Smooth muscle cell (in vitro differentiated cells): ENCODE measurements around the gene DIP2B. TPM values are rescaled to one million over a fixed set of nuclear protein-coding genes. Genes with fewer than 3 reads are reported as not detected.

Experiments used
- DNase-seq: peaks from one replicate; lab custom pipeline; 2025; ENCODE audit not compliant: unreplicated experiment; lab: John Stamatoyannopoulos, UW
- H2AFZ ChIP-seq: fragments of 200-600 bp; sonication (generic); 2 replicates; pipeline ENCODE4 v1.6.0; 2016; ENCODE audit warnings: antibody characterized with exemption, low read depth, mild to moderate bottlenecking
- H3F3A ChIP-seq: fragments of 200-600 bp; sonication (generic); 2 replicates; pipeline ENCODE4 v1.6.0; 2017; ENCODE audit warnings: antibody characterized with exemption, low read depth
- H3K27ac ChIP-seq: fragments of 200-600 bp; sonication (generic); 2 replicates; pipeline ENCODE4 v1.5.1; 2016; ENCODE audit warnings: low read depth, mild to moderate bottlenecking
- H3K27me3 ChIP-seq: fragments of 200-600 bp; sonication (generic); 2 replicates; pipeline ENCODE4 v1.6.1; 2016; ENCODE audit warnings: low read depth, mild to moderate bottlenecking
- H3K36me3 ChIP-seq: fragments of 200-600 bp; sonication (generic); 2 replicates; pipeline ENCODE4 v1.5.1; 2016; ENCODE audit warnings: low read depth
- H3K4me1 ChIP-seq: fragments of 200-600 bp; sonication (generic); 2 replicates; pipeline ENCODE4 v1.5.1; 2016; ENCODE audit warnings: low read depth
- H3K4me2 ChIP-seq: fragments of 200-600 bp; sonication (generic); 2 replicates; pipeline ENCODE4 v1.6.0; 2016; ENCODE audit warnings: mild to moderate bottlenecking
- H3K4me3 ChIP-seq: fragments of 200-600 bp; sonication (generic); 2 replicates; pipeline ENCODE4 v1.5.1; 2016; ENCODE audit warnings: mild to moderate bottlenecking
- H3K79me2 ChIP-seq: fragments of 200-600 bp; sonication (generic); 2 replicates; pipeline ENCODE4 v1.6.0; 2016; ENCODE audit warnings: low read depth, mild to moderate bottlenecking
- H3K9ac ChIP-seq: fragments of 200-600 bp; sonication (generic); 2 replicates; pipeline ENCODE4 v1.6.0; 2016; ENCODE audit warnings: low read depth
- H3K9me3 ChIP-seq: fragments of 200-600 bp; sonication (generic); replicated peaks from 2 replicates; pipeline ENCODE4 v1.5.1; 2016; ENCODE audit warnings: low read depth
- H4K20me1 ChIP-seq: fragments of 200-600 bp; sonication (generic); 2 replicates; pipeline ENCODE4 v1.6.0; 2016; ENCODE audit warnings: low read depth
- CTCF ChIP-seq: fragments of 200-600 bp; sonication (generic); IDR thresholded peaks from 2 replicates; pipeline ENCODE4 v1.5.1; 2017; ENCODE audit warnings: borderline replicate concordance, mild to moderate bottlenecking, antibody characterized with exemption; ENCODE audit not compliant: insufficient read depth, poor library complexity, severe bottlenecking
- WGBS: methylation state at CpG from one replicate; pipeline ENCODE4 v1.1.7; 2016; ENCODE audit warnings: low lambda C conversion rate; 5-methylcytosine and 5-hydroxymethylcytosine counted together
- polyA plus RNA-seq: library from polyadenylated mRNA; unstranded; fragments of >200 nt; fragmentation: Nextera tagmentation; extraction: Ambion mirVana; gene quantifications from 2 replicates; pipeline ENCODE4 v1.2.1, GENCODE V29; 2016
- total RNA-seq: library from RNA; depleted of rRNA; stranded (reverse); fragments of >200 nt; gene quantifications from 2 replicates; pipeline ENCODE4 v1.2.3, GENCODE V29; 2014

The DIP2B gene
- total and polyA plus RNA-seq, 2 experiments from 2014 or later, result 5.8 to 35.2 TPM

- no peak for DNase-seq
- Histone ChIP-seq H3K36me3 (no peaks in the 10 kb centered on the region), H3K4me2 (peak overlapping the region; percentile 71), H2AFZ (no peak overlapping the region), H3K9me3 (no peaks in the 10 kb centered on the region), H3F3A (peaks cover 18% of the 10 kb centered on the region), H3K27ac (peak overlapping the region; percentile 97), H4K20me1 (no peaks in the 10 kb centered on the region), H3K9ac (peak overlapping the region; percentile 77), H3K79me2 (peaks cover 40% of the 10 kb centered on the region), H3K4me1 (peaks cover 40% of the 10 kb centered on the region), H3K4me3 (no peak overlapping the region), H3K27me3 (no peaks in the 10 kb centered on the region)
- no peak for TF ChIP-seq CTCF
- 44% methylated on average over 4 of the region's 4 CpGs for WGBS
These were observed 108.7 kb downstream of the DIP2B start for GRCh38 chr12:50613463-50613862.

- no peaks in the 10 kb centered on the region for H3K9me3 ChIP-seq
- no peaks in the 10 kb centered on the region for H4K20me1 ChIP-seq
- peaks cover 40% of the 10 kb centered on the region for H3K4me1 ChIP-seq
- peaks cover 18% of the 10 kb centered on the region for H3F3A ChIP-seq
- no peak overlapping the region for H2AFZ ChIP-seq
- no peak for DNase-seq
- peaks cover 37% of the 10 kb centered on the region for H3K79me2 ChIP-seq
- no peak overlapping the region for H3K4me3 ChIP-seq
- 10% methylated on average over 4 of the region's 4 CpGs for WGBS
- TF ChIP-seq CTCF, result no peak
- no peaks in the 10 kb centered on the region for H3K36me3 ChIP-seq
- no peaks in the 10 kb centered on the region for H3K27me3 ChIP-seq
- peak overlapping the region; percentile 77 for H3K9ac ChIP-seq
- peak overlapping the region; percentile 71 for H3K4me2 ChIP-seq
- H3K27ac ChIP-seq, result peak overlapping the region; percentile 97
These were observed 109.5 kb downstream of the DIP2B start for GRCh38 chr12:50614167-50614759.

- peak overlapping the region; percentile 97 for H3K27ac ChIP-seq
- H3K9ac ChIP-seq, result peak overlapping the region; percentile 78
- no peaks in the 10 kb centered on the region for H4K20me1 ChIP-seq
- WGBS, result 83% methylated on average over 7 of the region's 7 CpGs
- H3K27me3 ChIP-seq, result no peaks in the 10 kb centered on the region
- H2AFZ ChIP-seq, result no peak overlapping the region
- no peak for TF ChIP-seq CTCF
- peaks cover 28% of the 10 kb centered on the region for H3F3A ChIP-seq
- peak overlapping the region; percentile 71 for H3K4me2 ChIP-seq
- H3K9me3 ChIP-seq, result no peaks in the 10 kb centered on the region
- peaks cover 49% of the 10 kb centered on the region for H3K4me1 ChIP-seq
- no peak for DNase-seq
- H3K36me3 ChIP-seq, result no peaks in the 10 kb centered on the region
- no peak overlapping the region for H3K4me3 ChIP-seq
- peaks cover 28% of the 10 kb centered on the region for H3K79me2 ChIP-seq
These were observed 110.5 kb downstream of the DIP2B start for GRCh38 chr12:50615145-50615906.
